GM12872 (cell line): ENCODE measurements around the gene ARMC8.

Source experiments
- CTCF ChIP-seq: IDR thresholded peaks from 3 replicates; pipeline ENCODE4 v1.5.1; 2011; ENCODE audit warnings: low read depth, mild to moderate bottlenecking, low read length, moderate library complexity; ENCODE audit not compliant: insufficient read depth

ARMC8 gene

GRCh38 chr3:138289260-138289659 is 102.2 kb downstream of the ARMC8 start:
- no peak for TF ChIP-seq CTCF

GRCh38 chr3:138289701-138290100 is 102.6 kb downstream of the ARMC8 start:
- no peak for TF ChIP-seq CTCF

- TF ChIP-seq CTCF, result no peak
These were observed 109.5 kb downstream of the ARMC8 start for GRCh38 chr3:138296639-138297038.

GRCh38 chr3:138297059-138297607 is 110.0 kb downstream of the ARMC8 start:
- TF ChIP-seq CTCF, result no peak

GRCh38 chr3:138297876-138298275 is 110.8 kb downstream of the ARMC8 start:
- TF ChIP-seq CTCF, result no peak

- no peak for TF ChIP-seq CTCF
These were observed 113.5 kb downstream of the ARMC8 start for GRCh38 chr3:138300647-138301046.

GRCh38 chr3:138303474-138303873 is 116.4 kb downstream of the ARMC8 start:
- no peak for TF ChIP-seq CTCF
